ENCODE results near the gene CLIP2. TPM values are rescaled to one million over a fixed set of nuclear protein-coding genes. Genes with fewer than 3 reads are reported as not detected.

CLIP2 gene
- polyA plus RNA-seq, 3 donors: 1.1 to 5.2 (median 1.3) TPM

- no peak overlapping the region for H3K4me2 ChIP-seq (replicated peaks; ENCODE audit: extremely low read depth, low read length, poor library complexity, severe bottlenecking)
- Mint-ChIP-seq H3K9me3 (peaks cover 0 to 4% (median 0%) of the 10 kb centered on the region in 7 donors), H3K4me3 (no peak overlapping the region), H3K4me1 (peaks cover 17% of the 10 kb centered on the region), H3K27ac (no peak overlapping the region), H3K36me3 (no peaks in the 10 kb centered on the region), H3K27me3 (ENCODE audit: low read depth in 3 of 3) (peaks cover 0 to 5% (median 0%) of the 10 kb centered on the region in 3 donors)
- H2AFZ ChIP-seq (ENCODE audit: insufficient read depth, low read depth, low read length, poor library complexity, severe bottlenecking): no peak overlapping the region
- no peaks in the 10 kb centered on the region for H4K20me1 ChIP-seq (ENCODE audit: insufficient read depth, low read length)
- peaks cover 14 to 16% of the 10 kb centered on the region in 2 donors for H3K4me1 ChIP-seq (ENCODE audit: control insufficient read depth in 1 of 2, insufficient read depth in 2 of 2, low read length in 2 of 2)
- intact Hi-C loops (cut with micrococcal nuclease): no loop called here
- no peak overlapping the region for H3K27ac ChIP-seq (ENCODE audit: low read depth in 1 of 2, low read length in 2 of 2)
- WGBS (ENCODE audit: insufficient coverage): 93% methylated on average over 3 of the region's 4 CpGs
- H3K9ac ChIP-seq (ENCODE audit: insufficient read depth, low read length, poor library complexity, severe bottlenecking): no peak overlapping the region
- no peak for TF ChIP-seq CTCF (IDR thresholded peaks at IDR 0.05)
- no peaks in the 10 kb centered on the region for H3K27me3 ChIP-seq (ENCODE audit: control insufficient read depth in 2 of 2, insufficient read depth in 2 of 2, low read length in 2 of 2)
- DNase-seq: no peak
- H3K4me3 ChIP-seq (replicated peaks in 1 of 3; ENCODE audit: low read depth in 2 of 3, low read length in 3 of 3): no peak overlapping the region
- H3K9me3 ChIP-seq (replicated peaks in 1 of 2; ENCODE audit: control insufficient read depth in 1 of 2, insufficient read depth in 1 of 2, low read length in 2 of 2): no peaks in the 10 kb centered on the region
- H3K36me3 ChIP-seq (replicated peaks in 1 of 2; ENCODE audit: control insufficient read depth in 1 of 2, insufficient read depth in 2 of 2, low read length in 2 of 2): no peaks in the 10 kb centered on the region
- H3K79me2 ChIP-seq (ENCODE audit: insufficient read depth, low read length): no peaks in the 10 kb centered on the region
Observed at GRCh38 chr7:74277636-74278035, 11.6 kb upstream of the CLIP2 start.

- Histone ChIP-seq H3K4me3 (replicated peaks in 1 of 3; ENCODE audit: low read depth in 2 of 3, low read length in 3 of 3) (no peak overlapping the region), H3K36me3 (replicated peaks in 1 of 2; ENCODE audit: control insufficient read depth in 1 of 2, insufficient read depth in 2 of 2, low read length in 2 of 2) (no peaks in the 10 kb centered on the region), H3K4me2 (replicated peaks; ENCODE audit: extremely low read depth, low read length, poor library complexity, severe bottlenecking) (no peak overlapping the region), H3K9ac (ENCODE audit: insufficient read depth, low read length, poor library complexity, severe bottlenecking) (no peak overlapping the region), H3K27ac (ENCODE audit: low read depth in 1 of 2, low read length in 2 of 2) (no peak overlapping the region), H3K27me3 (ENCODE audit: control insufficient read depth in 2 of 2, insufficient read depth in 2 of 2, low read length in 2 of 2) (no peaks in the 10 kb centered on the region), H3K9me3 (replicated peaks in 1 of 2; ENCODE audit: control insufficient read depth in 1 of 2, insufficient read depth in 1 of 2, low read length in 2 of 2) (no peaks in the 10 kb centered on the region), H4K20me1 (ENCODE audit: insufficient read depth, low read length) (no peaks in the 10 kb centered on the region), H3K4me1 (ENCODE audit: control insufficient read depth in 1 of 2, insufficient read depth in 2 of 2, low read length in 2 of 2) (peaks cover 7 to 10% of the 10 kb centered on the region in 2 donors), H2AFZ (ENCODE audit: insufficient read depth, low read depth, low read length, poor library complexity, severe bottlenecking) (no peak overlapping the region), H3K79me2 (ENCODE audit: insufficient read depth, low read length) (no peaks in the 10 kb centered on the region)
- intact Hi-C loops (cut with micrococcal nuclease): loop anchor here in 1 of 2 donors (10.0 kb wide), 1 partner anchor 216 kb away; no protein-coding TSS in a partner anchor
- Mint-ChIP-seq H3K27me3 (ENCODE audit: low read depth in 3 of 3) (peaks cover 0 to 5% (median 5%) of the 10 kb centered on the region in 3 donors), H3K27ac (peak overlapping the region in 1 of 7 donors; percentile 18), H3K4me3 (no peak overlapping the region), H3K4me1 (peaks cover 23% of the 10 kb centered on the region), H3K36me3 (no peaks in the 10 kb centered on the region), H3K9me3 (no peaks in the 10 kb centered on the region)
- no peak for DNase-seq
- WGBS (ENCODE audit: insufficient coverage): 92% methylated on average over 8 of the region's 8 CpGs
- TF ChIP-seq CTCF (IDR thresholded peaks at IDR 0.05): no peak
Observed at GRCh38 chr7:74280985-74281384, 8.2 kb upstream of the CLIP2 start.

All from CD14-positive monocyte (primary cell).